Measurements from ENCODE around the gene KANSL1L.

The KANSL1L gene

DNA sequence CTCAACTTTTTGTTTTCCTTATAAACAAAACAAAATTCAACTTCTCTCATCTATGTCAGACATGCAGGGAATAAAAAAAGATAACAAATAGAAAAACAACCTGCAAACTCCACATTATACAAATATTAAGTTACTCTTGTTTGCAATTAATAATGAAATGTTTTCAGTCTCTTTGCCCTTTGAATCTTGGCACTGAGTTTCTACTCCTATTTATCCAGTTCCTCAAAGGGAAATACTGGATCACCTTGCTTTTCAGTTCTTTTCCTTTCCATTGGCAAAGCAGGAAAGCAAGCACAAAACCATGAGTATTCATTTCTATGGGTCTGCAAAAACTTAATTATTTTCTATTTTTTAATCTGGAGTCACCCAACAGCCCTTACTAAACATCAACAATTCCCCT, 23.6 kb downstream of the KANSL1L start:
- H3K79me2 ChIP-seq (ENCODE audit: control insufficient read depth, low read length) = peaks cover 3% of the 10 kb centered on the region; the same call in 1 of the 2 replicates
- no peak overlapping the region for H3K4me3 ChIP-seq (ENCODE audit: low read length)
- TF ChIP-seq EZH2phosphoT487 (IDR thresholded peaks at IDR 0.05; ENCODE audit: borderline replicate concordance, low read length) (no peak), CTCF (IDR thresholded peaks at IDR 0.05; ENCODE audit: low read depth, low read length, poor library complexity, severe bottlenecking) (no peak)
- H3K9me3 ChIP-seq (ENCODE audit: control insufficient read depth, insufficient read depth, low read length) = no peaks in the 10 kb centered on the region
- H3K36me3 ChIP-seq (ENCODE audit: control insufficient read depth, low read length) = peaks cover 20% of the 10 kb centered on the region
- no peaks in the 10 kb centered on the region for H4K20me1 ChIP-seq (ENCODE audit: control insufficient read depth, insufficient read depth, low read depth, low read length)
- no peaks in the 10 kb centered on the region for H3K4me1 ChIP-seq (ENCODE audit: control insufficient read depth, low read length)
- no peaks in the 10 kb centered on the region for H3K9me2 ChIP-seq (replicated peaks; ENCODE audit: control insufficient read depth, low read length)
- no peak overlapping the region for H3K4me2 ChIP-seq (ENCODE audit: low read length)
- no peaks in the 10 kb centered on the region for H3F3A ChIP-seq (ENCODE audit: control insufficient read depth, insufficient read depth)
- no peaks in the 10 kb centered on the region for H3K27me3 ChIP-seq (ENCODE audit: control insufficient read depth, low read length)
- no peak overlapping the region for H3K27ac ChIP-seq (ENCODE audit: low read depth, low read length)

- Histone ChIP-seq H3K9me3 (ENCODE audit: control insufficient read depth, insufficient read depth, low read length) (no peaks in the 10 kb centered on the region), H3K27me3 (ENCODE audit: control insufficient read depth, low read length) (no peaks in the 10 kb centered on the region), H3F3A (ENCODE audit: control insufficient read depth, insufficient read depth) (no peaks in the 10 kb centered on the region), H4K20me1 (ENCODE audit: control insufficient read depth, insufficient read depth, low read depth, low read length) (no peaks in the 10 kb centered on the region), H3K9me2 (replicated peaks; ENCODE audit: control insufficient read depth, low read length) (no peaks in the 10 kb centered on the region), H3K4me3 (ENCODE audit: low read length) (no peak overlapping the region), H3K79me2 (ENCODE audit: control insufficient read depth, low read length) (no peaks in the 10 kb centered on the region), H3K4me2 (ENCODE audit: low read length) (no peak overlapping the region), H3K27ac (ENCODE audit: low read depth, low read length) (no peak overlapping the region), H3K4me1 (ENCODE audit: control insufficient read depth, low read length) (no peaks in the 10 kb centered on the region), H3K36me3 (ENCODE audit: control insufficient read depth, low read length) (no peaks in the 10 kb centered on the region)
- TF ChIP-seq EZH2phosphoT487 (IDR thresholded peaks at IDR 0.05; ENCODE audit: borderline replicate concordance, low read length) = no peak
Measured at GRCh38 chr2:210132239-210132638, 39.0 kb downstream of the KANSL1L start.

DNA sequence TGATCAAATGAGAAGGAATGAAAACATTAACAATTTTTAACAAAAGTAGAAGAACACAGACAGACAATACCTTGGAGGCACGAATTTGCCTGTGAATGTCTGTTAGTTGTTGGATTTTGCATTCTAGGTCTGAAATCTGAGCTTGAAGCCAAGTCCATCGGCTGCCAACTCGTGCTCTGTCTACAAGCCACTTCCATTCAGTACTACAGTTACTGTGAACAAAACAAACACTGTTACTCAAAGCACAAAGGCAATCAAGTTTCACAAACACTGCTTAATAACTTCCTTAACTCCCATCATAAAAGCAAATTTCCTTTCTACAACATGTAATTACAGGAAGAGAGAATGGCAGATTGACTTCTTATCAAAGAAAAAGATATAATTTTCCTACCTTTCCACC, 42.2 kb downstream of the KANSL1L start:
- Histone ChIP-seq H3K27ac (ENCODE audit: low read depth, low read length) (no peak overlapping the region), H3K4me2 (ENCODE audit: low read length) (no peak overlapping the region), H3K9me3 (ENCODE audit: control insufficient read depth, insufficient read depth, low read length) (no peaks in the 10 kb centered on the region), H3K79me2 (ENCODE audit: control insufficient read depth, low read length) (no peaks in the 10 kb centered on the region), H3K4me3 (ENCODE audit: low read length) (no peak overlapping the region), H3K9me2 (replicated peaks; ENCODE audit: control insufficient read depth, low read length) (no peaks in the 10 kb centered on the region), H4K20me1 (ENCODE audit: control insufficient read depth, insufficient read depth, low read depth, low read length) (no peaks in the 10 kb centered on the region), H3K36me3 (ENCODE audit: control insufficient read depth, low read length) (no peaks in the 10 kb centered on the region), H3K4me1 (ENCODE audit: control insufficient read depth, low read length) (no peaks in the 10 kb centered on the region), H3F3A (ENCODE audit: control insufficient read depth, insufficient read depth) (no peaks in the 10 kb centered on the region), H3K27me3 (ENCODE audit: control insufficient read depth, low read length) (no peaks in the 10 kb centered on the region)
- TF ChIP-seq CTCF (IDR thresholded peaks at IDR 0.05; ENCODE audit: low read depth, low read length, poor library complexity, severe bottlenecking) = no peak
- no peak for TF ChIP-seq EZH2phosphoT487 (IDR thresholded peaks at IDR 0.05; ENCODE audit: borderline replicate concordance, low read length)

DNA sequence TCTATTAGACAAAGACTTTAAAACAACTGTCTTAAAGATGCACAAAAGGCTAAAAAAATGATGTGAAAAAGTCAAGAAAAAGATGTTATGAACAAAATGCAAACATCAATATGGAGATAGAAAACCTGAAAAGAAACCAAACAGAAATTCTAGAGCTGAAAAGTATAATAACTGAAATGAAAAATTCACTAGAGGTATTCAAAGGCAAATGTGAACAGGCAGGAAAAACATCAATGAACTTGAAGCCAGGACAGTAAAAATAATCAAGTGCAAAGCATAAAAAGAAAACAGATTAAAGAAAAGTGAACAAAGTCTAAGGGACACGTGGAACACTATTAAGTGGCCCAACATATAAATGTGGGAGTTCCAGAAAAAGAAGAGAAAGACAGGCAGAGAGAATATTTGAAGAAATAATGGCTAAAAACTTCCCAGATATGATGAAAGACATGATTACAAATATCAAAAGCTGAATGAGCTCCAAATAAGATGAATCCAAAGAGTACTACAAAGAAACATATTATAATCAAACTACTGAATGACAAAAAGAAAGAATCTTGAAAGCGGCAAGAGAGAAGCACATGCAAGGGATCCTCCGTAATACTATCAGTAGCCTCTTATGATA, 57.5 kb downstream of the KANSL1L start:
- Histone ChIP-seq H3K27ac (ENCODE audit: low read depth, low read length) (no peak overlapping the region), H3K9me2 (replicated peaks; ENCODE audit: control insufficient read depth, low read length) (no peaks in the 10 kb centered on the region), H3K27me3 (ENCODE audit: control insufficient read depth, low read length) (no peaks in the 10 kb centered on the region), H3K4me3 (ENCODE audit: low read length) (no peak overlapping the region), H3K9me3 (ENCODE audit: control insufficient read depth, insufficient read depth, low read length) (peaks cover 3% of the 10 kb centered on the region; the same call in 1 of the 2 replicates), H4K20me1 (ENCODE audit: control insufficient read depth, insufficient read depth, low read depth, low read length) (no peaks in the 10 kb centered on the region), H3K79me2 (ENCODE audit: control insufficient read depth, low read length) (no peaks in the 10 kb centered on the region), H3K4me2 (ENCODE audit: low read length) (no peak overlapping the region), H3K4me1 (ENCODE audit: control insufficient read depth, low read length) (no peaks in the 10 kb centered on the region), H3K36me3 (ENCODE audit: control insufficient read depth, low read length) (no peaks in the 10 kb centered on the region), H3F3A (ENCODE audit: control insufficient read depth, insufficient read depth) (no peaks in the 10 kb centered on the region)
- TF ChIP-seq CTCF (IDR thresholded peaks at IDR 0.05; ENCODE audit: low read depth, low read length, poor library complexity, severe bottlenecking) (no peak), EZH2phosphoT487 (IDR thresholded peaks at IDR 0.05; ENCODE audit: borderline replicate concordance, low read length) (no peak)
